ENCODE measurements around the gene CGAS. TPM values are rescaled to one million over a fixed set of nuclear protein-coding genes. Genes with fewer than 3 reads are reported as not detected.

CGAS gene
- total RNA-seq, 1 experiment from 2014 or later: 6.4 TPM

DNA sequence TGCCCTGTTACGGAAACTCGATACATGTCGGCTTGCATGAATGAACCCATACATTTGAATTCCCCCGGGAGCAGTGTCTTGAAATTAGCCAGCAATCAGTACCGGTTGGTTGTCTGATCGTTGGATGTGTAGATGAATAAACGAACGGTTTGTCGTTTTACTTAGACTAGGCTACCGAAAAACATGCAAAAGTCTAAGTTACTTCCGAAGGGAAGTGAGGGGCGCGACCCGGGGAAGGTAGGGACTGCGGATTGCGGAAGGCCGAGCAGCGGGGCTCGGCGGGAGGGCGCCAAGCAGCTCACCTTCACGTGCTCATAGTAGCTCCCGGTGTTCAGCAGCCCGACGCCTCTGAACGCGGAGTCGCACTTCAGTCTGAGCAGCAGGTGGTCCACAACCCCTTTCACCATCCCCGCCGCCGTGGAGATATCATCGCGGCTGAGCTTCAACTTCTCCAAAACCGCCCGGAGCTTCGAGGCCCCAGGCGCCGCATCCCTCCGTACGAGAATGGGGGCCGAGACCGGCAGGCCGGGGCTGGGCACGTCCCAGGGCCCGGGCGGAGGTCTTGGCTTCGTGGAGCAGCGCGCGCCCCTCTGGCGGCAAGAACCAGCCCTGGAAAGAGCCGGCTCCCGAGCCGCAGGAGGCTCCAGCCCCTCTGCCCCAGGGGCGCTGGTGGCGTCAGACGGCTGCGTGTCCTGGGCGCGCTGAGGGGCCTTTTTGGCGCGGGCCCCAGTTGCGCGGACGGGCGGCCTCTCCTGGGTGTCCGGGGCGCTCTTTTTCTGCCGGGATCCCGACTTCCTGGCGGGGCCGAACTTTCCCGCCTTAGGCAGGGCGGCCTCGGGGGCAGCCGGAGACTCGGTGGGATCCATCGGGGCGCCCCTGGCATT is 632 bp downstream of the CGAS start (continued):
- TF ChIP-seq, protein P1, sequence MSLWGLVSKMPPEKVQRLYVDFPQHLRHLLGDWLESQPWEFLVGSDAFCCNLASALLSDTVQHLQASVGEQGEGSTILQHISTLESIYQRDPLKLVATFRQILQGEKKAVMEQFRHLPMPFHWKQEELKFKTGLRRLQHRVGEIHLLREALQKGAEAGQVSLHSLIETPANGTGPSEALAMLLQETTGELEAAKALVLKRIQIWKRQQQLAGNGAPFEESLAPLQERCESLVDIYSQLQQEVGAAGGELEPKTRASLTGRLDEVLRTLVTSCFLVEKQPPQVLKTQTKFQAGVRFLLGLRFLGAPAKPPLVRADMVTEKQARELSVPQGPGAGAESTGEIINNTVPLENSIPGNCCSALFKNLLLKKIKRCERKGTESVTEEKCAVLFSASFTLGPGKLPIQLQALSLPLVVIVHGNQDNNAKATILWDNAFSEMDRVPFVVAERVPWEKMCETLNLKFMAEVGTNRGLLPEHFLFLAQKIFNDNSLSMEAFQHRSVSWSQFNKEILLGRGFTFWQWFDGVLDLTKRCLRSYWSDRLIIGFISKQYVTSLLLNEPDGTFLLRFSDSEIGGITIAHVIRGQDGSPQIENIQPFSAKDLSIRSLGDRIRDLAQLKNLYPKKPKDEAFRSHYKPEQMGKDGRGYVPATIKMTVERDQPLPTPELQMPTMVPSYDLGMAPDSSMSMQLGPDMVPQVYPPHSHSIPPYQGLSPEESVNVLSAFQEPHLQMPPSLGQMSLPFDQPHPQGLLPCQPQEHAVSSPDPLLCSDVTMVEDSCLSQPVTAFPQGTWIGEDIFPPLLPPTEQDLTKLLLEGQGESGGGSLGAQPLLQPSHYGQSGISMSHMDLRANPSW (CRISPR knock-in tag; conservative IDR thresholded peaks at IDR 0.05; ENCODE audit: low read depth): no peak
- TF ChIP-seq FOXP1 (CRISPR knock-in tag; IDR thresholded peaks at IDR 0.05; ENCODE audit: borderline replicate concordance) (peak; percentile 81; the same call in 1 of the 2 replicates), HMGA2 (CRISPR knock-in tag; IDR thresholded peaks at IDR 0.05) (no peak), NFATC4 (CRISPR knock-in tag; IDR thresholded peaks at IDR 0.05) (0 out of 2 replicates have a peak, but pooled peaks have one; percentile 26), ZNF121 (CRISPR knock-in tag; IDR thresholded peaks at IDR 0.05) (no peak), TP53 (CRISPR knock-in tag; IDR thresholded peaks at IDR 0.05) (peak; percentile 96), ESRRA (CRISPR knock-in tag; IDR thresholded peaks at IDR 0.05; ENCODE audit: borderline replicate concordance) (peak; percentile 22; the same call in 1 of the 2 replicates), TCF7 (CRISPR knock-in tag; IDR thresholded peaks at IDR 0.05; ENCODE audit: low read depth) (no peak), ZBTB21 (CRISPR knock-in tag; IDR thresholded peaks at IDR 0.05; ENCODE audit: borderline replicate concordance) (peak; percentile 82), SMAD4 (CRISPR knock-in tag; IDR thresholded peaks at IDR 0.05) (0 out of 2 replicates have a peak, but pooled peaks have one; percentile 9), NFE2L1 (CRISPR knock-in tag; IDR thresholded peaks at IDR 0.05) (peak; percentile 92; the same call in 1 of the 2 replicates), EMX1 (CRISPR knock-in tag; IDR thresholded peaks at IDR 0.05) (no peak), OVOL2 (CRISPR knock-in tag; IDR thresholded peaks at IDR 0.05; ENCODE audit: borderline replicate concordance) (no peak)
- TF ChIP-seq, protein P2, sequence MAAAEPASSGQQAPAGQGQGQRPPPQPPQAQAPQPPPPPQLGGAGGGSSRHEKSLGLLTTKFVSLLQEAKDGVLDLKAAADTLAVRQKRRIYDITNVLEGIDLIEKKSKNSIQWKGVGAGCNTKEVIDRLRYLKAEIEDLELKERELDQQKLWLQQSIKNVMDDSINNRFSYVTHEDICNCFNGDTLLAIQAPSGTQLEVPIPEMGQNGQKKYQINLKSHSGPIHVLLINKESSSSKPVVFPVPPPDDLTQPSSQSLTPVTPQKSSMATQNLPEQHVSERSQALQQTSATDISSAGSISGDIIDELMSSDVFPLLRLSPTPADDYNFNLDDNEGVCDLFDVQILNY (CRISPR knock-in tag; IDR thresholded peaks at IDR 0.05): peak; percentile 80
- TF ChIP-seq, protein P3, sequence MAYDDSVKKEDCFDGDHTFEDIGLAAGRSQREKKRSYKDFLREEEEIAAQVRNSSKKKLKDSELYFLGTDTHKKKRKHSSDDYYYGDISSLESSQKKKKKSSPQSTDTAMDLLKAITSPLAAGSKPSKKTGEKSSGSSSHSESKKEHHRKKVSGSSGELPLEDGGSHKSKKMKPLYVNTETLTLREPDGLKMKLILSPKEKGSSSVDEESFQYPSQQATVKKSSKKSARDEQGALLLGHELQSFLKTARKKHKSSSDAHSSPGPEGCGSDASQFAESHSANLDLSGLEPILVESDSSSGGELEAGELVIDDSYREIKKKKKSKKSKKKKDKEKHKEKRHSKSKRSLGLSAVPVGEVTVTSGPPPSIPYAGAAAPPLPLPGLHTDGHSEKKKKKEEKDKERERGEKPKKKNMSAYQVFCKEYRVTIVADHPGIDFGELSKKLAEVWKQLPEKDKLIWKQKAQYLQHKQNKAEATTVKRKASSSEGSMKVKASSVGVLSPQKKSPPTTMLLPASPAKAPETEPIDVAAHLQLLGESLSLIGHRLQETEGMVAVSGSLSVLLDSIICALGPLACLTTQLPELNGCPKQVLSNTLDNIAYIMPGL (CRISPR knock-in tag; IDR thresholded peaks at IDR 0.05): peak; percentile 90
- TF ChIP-seq, protein P4, sequence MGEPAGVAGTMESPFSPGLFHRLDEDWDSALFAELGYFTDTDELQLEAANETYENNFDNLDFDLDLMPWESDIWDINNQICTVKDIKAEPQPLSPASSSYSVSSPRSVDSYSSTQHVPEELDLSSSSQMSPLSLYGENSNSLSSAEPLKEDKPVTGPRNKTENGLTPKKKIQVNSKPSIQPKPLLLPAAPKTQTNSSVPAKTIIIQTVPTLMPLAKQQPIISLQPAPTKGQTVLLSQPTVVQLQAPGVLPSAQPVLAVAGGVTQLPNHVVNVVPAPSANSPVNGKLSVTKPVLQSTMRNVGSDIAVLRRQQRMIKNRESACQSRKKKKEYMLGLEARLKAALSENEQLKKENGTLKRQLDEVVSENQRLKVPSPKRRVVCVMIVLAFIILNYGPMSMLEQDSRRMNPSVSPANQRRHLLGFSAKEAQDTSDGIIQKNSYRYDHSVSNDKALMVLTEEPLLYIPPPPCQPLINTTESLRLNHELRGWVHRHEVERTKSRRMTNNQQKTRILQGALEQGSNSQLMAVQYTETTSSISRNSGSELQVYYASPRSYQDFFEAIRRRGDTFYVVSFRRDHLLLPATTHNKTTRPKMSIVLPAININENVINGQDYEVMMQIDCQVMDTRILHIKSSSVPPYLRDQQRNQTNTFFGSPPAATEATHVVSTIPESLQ (CRISPR knock-in tag; IDR thresholded peaks at IDR 0.05): 0 out of 2 replicates have a peak, but pooled peaks have one; percentile 34
- TF ChIP-seq, protein P5, sequence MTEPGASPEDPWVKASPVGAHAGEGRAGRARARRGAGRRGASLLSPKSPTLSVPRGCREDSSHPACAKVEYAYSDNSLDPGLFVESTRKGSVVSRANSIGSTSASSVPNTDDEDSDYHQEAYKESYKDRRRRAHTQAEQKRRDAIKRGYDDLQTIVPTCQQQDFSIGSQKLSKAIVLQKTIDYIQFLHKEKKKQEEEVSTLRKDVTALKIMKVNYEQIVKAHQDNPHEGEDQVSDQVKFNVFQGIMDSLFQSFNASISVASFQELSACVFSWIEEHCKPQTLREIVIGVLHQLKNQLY (CRISPR knock-in tag; IDR thresholded peaks at IDR 0.05): no peak
- TF ChIP-seq, protein P6, sequence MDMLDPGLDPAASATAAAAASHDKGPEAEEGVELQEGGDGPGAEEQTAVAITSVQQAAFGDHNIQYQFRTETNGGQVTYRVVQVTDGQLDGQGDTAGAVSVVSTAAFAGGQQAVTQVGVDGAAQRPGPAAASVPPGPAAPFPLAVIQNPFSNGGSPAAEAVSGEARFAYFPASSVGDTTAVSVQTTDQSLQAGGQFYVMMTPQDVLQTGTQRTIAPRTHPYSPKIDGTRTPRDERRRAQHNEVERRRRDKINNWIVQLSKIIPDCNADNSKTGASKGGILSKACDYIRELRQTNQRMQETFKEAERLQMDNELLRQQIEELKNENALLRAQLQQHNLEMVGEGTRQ (CRISPR knock-in tag; IDR thresholded peaks at IDR 0.05): peak; percentile 57
- TF ChIP-seq, protein P7, sequence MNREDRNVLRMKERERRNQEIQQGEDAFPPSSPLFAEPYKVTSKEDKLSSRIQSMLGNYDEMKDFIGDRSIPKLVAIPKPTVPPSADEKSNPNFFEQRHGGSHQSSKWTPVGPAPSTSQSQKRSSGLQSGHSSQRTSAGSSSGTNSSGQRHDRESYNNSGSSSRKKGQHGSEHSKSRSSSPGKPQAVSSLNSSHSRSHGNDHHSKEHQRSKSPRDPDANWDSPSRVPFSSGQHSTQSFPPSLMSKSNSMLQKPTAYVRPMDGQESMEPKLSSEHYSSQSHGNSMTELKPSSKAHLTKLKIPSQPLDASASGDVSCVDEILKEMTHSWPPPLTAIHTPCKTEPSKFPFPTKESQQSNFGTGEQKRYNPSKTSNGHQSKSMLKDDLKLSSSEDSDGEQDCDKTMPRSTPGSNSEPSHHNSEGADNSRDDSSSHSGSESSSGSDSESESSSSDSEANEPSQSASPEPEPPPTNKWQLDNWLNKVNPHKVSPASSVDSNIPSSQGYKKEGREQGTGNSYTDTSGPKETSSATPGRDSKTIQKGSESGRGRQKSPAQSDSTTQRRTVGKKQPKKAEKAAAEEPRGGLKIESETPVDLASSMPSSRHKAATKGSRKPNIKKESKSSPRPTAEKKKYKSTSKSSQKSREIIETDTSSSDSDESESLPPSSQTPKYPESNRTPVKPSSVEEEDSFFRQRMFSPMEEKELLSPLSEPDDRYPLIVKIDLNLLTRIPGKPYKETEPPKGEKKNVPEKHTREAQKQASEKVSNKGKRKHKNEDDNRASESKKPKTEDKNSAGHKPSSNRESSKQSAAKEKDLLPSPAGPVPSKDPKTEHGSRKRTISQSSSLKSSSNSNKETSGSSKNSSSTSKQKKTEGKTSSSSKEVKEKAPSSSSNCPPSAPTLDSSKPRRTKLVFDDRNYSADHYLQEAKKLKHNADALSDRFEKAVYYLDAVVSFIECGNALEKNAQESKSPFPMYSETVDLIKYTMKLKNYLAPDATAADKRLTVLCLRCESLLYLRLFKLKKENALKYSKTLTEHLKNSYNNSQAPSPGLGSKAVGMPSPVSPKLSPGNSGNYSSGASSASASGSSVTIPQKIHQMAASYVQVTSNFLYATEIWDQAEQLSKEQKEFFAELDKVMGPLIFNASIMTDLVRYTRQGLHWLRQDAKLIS (CRISPR knock-in tag; IDR thresholded peaks at IDR 0.05; ENCODE audit: borderline replicate concordance): peak; percentile 67
- TF ChIP-seq, protein P8, sequence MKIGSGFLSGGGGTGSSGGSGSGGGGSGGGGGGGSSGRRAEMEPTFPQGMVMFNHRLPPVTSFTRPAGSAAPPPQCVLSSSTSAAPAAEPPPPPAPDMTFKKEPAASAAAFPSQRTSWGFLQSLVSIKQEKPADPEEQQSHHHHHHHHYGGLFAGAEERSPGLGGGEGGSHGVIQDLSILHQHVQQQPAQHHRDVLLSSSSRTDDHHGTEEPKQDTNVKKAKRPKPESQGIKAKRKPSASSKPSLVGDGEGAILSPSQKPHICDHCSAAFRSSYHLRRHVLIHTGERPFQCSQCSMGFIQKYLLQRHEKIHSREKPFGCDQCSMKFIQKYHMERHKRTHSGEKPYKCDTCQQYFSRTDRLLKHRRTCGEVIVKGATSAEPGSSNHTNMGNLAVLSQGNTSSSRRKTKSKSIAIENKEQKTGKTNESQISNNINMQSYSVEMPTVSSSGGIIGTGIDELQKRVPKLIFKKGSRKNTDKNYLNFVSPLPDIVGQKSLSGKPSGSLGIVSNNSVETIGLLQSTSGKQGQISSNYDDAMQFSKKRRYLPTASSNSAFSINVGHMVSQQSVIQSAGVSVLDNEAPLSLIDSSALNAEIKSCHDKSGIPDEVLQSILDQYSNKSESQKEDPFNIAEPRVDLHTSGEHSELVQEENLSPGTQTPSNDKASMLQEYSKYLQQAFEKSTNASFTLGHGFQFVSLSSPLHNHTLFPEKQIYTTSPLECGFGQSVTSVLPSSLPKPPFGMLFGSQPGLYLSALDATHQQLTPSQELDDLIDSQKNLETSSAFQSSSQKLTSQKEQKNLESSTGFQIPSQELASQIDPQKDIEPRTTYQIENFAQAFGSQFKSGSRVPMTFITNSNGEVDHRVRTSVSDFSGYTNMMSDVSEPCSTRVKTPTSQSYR (CRISPR knock-in tag; IDR thresholded peaks at IDR 0.05): peak; percentile 88; the same call in 1 of the 2 replicates
